Measurements from ENCODE around the gene UGDH.

Gene UGDH

DNA sequence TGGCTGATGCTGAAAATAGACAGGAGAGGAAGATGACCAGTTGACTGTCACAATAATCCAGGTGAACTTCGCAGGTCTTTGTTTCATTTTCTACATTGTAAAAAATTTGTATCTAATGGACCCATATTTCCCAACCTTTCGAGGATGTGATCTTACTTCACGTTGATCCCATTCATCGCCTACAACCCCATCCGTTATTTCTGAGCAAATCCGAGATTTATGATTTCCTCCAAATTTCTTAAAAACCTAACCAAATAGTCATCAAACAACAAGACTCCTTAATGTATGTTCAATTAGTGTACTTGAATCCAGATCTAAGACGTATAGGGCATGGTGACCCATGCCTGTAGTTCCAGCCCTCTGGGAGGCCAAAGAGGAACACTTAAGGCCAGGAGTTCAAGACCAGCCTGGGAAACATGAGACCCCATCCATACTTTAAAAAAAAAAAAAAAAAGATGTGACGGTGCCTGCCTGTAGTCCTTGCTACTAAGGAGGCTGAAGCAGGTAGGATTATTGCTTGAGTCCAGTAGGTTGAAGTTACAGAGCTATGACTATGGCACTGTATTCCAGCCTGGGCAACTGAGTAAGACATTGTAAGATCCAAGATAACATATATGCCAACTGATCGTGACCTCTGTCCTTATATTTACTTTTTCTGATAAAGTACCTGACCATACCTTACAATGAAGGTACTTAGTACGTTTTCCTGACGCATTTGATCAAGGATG is 74.2 kb downstream of the UGDH start:
- ATAC-seq (no peak), DNase-seq (no peak)

DNA sequence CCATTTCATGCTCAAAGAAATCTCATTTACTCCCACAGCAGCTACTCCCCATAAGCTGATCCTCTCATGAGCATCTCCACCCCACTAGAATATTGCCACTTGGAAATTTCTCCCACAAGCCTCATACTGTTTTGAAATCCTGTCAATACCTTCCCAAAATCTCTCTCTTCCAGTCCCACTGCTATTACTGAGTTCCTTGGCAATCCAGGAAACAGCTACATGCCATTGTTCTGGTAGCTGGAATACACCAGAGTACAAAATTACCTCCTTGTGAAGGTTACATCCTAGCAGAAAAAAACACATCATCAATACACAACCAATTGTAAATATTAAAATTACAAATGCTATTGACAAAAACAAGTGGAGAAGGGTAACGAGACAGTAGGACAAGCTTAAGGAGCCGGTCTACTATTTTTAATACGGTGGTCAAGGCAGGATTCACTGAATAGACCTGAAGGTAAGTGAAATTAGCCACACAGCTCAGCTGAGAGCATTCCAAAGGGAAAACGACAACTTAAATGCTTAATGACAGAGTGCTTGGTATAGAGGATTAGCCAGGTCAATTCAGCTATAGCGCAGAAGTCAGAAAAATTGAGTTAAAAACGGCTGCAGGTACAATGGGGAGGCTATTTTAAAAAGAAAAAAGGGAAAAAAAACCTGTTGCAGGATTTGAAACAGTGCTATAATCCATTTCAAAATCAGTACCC is 74.9 kb downstream of the UGDH start:
- DNase-seq, result no peak
- ATAC-seq, result no peak

DNA sequence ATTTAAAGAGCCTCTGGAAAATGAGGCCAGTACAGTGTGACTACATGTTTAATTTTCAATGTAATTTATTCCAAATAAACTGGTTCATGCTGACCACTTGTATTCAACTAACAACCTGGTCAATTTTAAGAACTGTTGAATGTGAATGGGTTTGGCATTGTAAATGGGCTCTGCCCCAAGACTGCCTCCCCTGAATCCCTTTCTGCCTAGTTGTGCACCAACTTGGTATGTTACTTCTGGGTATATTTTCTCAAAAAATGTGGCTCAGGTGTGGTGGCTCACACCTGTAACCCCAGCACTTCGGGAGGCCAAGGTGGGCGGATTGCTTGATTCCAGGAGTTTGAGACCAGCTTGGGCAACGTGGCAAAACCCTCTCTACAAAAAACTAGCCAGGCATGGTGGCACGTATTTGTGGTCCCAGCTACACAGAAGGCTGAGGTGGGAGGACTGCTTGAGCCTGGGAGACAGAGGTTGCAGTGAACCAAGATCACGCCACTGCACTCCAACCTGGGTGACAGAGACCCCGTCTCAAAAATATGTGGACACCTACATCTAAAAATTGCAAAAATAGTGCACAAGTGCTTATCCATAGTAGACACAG is 75.7 kb downstream of the UGDH start:
- no peak for DNase-seq
- ATAC-seq, result no peak

DNA sequence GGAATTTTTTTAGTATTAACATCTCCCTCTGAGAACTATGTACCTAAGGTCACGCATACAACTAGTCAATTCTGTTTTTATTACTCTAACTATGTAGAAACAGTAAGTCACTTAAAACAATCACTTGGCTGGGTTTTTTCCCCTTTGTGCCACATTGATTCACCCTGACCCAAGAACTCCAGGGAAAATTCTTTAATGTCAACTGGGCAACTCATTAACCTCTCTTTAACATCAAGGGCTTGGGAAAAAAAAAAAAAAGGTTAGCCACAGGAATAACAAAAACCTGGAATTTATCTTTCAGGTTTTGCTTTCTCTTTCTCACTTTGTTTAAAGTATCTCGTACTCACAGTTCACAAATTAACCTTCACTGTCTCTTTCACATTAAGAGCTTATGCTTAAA is 76.6 kb downstream of the UGDH start:
- DNase-seq (no peak), ATAC-seq (no peak)
